ENCODE data around the gene OR52E2.
"Not testable (repeated sequence)": the region's sequence is repeated elsewhere in the genome, so short reads cannot be mapped to it uniquely, and the experiment has no call there.

Gene OR52E2

DNA sequence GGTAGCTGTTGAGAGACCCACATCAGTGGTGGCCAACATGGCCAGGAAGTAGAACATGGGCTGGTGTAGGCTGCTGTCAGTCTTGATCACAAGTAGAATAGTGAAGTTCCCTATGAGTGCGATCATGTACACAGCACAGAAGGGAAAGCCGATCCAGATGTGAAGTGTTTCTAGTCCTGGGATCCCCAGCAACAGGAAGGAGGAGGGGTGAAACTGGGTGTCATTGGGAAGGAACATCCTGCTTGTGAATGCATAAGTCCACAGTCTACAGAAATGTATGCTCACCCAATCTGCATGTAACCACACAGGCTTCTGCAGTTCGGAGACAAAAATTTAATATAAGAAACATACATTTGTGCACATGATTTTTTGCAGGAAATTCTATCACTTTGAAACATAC, at the start of gene OR52E2:
TSS of gene OR52E2 (minus strand) at position 237 of the 400 bp plus-strand sequence. CDS start at position 237, 0 bp downstream.
- no peak for DNase-seq

DNA sequence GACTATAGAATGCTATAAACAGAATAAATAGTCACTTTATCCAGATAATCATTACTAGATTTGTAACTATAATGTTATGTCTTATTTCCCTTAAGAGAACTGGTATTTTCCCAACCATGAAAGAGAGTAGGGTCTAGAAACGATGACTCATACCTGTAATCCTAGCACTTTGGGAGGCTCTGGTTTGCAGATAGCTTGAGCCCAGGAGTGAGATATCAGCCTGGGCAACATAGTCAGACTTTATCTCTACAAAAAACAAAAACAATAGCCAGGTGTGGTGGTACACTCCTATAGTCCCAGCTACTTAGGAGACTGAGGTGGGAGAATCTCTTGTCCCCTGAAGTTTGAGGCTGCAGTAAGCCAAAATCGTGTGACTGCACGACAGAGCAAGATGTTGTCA, 47.9 kb upstream of the OR52E2 start:
- no peak for DNase-seq

DNA sequence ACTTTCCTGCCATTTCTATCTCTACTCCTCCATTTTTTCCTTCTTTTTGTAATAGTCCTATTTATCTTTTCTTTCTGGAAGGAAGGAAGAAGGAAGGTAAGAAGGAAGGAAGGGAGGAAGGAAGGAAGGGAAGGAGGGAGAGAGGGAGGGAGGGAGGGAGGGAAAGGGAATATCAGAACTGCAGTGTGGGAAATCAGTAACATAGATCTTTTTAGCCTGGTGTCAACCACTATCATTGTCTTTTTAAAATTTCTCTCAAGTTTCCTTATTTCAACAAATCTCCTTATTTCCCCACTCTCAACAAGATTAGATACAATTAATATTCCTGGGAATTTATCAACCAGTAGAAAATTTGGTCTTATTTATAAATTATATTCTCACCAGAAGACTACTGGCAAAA, 43.6 kb upstream of the OR52E2 start:
- DNase-seq = no peak

DNA sequence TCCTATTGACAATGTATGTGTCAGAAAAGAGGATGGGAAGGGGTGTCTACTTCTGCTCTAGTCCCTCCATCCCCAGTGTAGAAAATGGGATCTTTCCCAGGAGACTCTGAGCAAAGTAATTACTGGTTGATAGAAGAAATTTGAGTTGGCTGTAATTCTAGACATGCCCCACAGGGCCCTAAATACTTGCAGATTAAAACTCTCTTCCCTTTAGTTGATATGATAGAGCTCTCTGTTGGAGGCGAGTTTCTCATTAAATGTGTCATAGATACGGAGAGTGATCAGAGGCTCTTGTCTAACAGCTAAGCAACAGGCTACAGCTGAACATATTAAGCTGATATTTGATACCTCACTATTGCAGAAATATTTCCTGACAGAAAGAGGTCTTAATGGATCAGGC, 42.8 kb upstream of the OR52E2 start:
- no peak for DNase-seq

DNA sequence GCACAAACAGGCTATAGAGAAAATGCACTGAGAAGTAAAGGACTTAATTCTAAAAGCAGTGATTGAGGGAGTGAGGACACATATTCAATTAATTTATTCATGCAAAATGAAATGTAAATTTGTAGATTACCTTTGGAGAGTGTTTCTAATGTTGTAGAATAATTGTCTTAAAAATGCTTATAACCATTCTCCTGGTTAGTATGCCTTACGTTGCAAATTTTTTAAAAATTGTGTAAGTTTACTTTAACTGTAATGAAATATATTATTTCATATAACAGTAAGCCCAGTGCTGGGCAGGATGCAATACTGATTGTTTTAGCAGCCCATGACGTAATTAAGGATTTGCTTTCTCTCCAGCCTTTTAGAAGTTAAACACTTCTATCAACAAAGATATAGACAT, 36.6 kb upstream of the OR52E2 start:
- no peak for DNase-seq

DNA sequence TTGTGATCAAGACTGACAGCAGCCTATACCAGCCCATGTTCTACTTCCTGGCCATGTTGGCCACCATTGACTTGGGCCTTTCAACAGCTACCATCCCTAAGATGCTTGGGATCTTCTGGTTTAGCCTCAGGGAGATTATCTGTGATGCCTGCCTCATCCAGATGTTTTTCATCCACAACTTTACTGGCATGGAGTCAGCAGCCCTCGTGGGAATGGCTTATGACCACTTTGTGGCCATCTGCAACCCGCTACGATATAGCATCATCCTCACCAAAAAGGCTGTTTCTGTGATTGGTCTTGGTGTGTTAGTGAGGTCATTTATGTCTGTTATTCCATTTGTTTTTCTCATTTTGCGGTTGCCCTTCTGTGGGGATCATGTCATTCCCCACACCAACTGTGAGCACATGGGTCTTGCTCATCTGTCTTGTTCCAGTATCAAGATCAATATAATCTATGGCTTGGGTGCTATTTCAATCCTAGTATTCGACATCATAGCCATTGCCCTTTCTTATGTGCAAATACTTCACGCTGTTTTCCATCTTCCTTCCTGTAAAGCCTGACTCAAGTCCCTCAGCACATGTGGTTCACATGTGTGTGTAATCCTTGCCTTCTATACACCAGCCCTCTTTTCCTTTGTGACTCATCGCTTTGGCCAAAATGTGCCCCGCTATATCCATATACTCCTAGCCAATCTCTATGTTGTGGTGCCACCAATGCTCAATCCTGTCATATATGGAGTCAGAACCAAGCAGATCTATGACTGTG, 33.6 kb upstream of the OR52E2 start:
- no peak for DNase-seq

DNA sequence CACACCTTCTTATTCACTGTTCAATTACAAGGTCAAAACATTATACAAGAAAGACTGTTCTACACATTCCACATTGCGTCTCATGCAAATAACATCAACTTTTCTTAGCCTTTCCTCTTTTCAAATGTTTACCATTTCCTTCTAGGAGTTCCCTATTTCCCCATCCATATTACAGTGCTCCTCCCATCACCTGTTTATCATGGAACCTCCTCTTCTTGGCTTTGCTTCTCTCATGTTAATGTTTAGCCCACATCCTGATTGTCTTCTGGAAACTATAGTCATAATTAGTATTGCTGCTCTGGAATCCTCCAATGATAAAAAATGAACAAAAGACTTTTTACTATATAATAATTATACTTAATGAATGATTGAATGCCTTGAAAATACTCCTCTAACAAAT, 31.2 kb upstream of the OR52E2 start:
- no peak for DNase-seq

DNA sequence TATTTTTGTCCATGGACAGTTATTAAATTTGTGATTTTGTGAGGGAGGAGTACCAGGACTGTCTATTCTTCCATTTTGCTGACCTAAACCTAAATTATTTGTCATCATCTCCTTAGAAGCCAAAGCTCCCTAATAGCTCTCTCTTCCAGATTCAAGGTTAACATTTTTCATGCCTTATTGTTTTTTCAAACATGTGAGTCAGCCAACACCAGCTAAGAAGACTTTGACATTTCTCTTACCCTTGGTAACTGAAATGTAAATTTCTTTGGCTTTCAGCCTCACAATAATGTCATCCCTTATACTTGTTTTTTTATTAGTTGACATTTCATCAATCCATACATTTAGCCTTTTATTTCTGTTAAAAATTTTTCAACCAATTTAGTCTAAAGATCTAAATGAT, 29.1 kb upstream of the OR52E2 start:
- DNase-seq = no peak

DNA sequence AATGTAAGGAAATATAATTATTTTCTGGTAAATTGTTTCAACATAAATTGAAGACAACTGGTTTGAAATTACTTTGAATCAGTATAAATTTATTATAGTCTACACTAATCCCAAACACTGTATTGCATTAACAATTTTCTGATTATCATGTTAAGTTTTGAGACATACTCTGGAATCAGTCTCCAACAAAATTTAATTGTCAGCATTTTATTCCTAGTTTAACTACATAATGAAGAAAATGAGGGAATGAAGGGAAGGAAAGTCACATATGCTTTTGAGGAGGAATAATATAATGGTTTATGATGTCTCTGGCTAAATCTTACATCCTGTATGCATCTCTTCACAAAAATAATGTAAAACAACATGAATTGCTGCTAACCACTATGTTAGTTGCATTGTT, 24.2 kb upstream of the OR52E2 start:
- DNase-seq = no peak

DNA sequence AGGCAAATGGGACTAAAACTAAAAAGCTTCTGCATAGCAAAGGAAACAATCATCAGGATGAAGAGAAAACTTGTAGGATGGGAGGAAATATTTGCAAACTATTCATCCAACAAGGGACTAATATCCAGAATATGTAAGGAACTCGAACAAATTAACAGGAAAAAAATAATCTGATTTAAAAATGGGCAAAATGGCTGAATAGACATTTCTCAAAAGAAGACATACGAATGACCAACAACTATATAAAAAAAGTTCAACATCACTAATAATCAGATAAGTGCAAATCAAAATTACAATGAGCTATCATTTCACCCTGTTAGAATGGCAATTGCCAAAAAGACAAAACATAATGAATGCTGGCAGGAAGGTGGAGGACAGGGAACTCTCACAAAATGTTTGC, 22.0 kb upstream of the OR52E2 start:
- no peak for DNase-seq

DNA sequence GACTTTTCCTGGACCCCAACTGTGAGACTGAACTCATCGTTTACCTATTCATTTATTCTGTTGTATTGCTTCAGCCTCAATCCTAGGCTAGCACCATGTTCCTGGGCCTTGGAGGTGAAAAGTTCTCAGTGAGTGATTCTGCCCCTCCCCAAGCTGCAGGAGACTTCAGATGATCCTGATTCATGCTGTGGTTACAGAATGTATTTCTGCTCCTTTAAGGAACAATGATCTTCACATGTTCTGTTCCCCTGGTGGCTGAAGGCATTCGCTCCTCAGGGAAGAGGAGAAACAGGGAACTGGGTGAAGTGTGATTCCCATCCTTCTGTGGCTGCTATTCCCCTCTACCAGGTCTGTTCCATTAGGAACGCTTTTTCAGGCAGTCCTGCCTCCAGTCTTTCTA, 12.4 kb upstream of the OR52E2 start:
- DNase-seq = no peak

DNA sequence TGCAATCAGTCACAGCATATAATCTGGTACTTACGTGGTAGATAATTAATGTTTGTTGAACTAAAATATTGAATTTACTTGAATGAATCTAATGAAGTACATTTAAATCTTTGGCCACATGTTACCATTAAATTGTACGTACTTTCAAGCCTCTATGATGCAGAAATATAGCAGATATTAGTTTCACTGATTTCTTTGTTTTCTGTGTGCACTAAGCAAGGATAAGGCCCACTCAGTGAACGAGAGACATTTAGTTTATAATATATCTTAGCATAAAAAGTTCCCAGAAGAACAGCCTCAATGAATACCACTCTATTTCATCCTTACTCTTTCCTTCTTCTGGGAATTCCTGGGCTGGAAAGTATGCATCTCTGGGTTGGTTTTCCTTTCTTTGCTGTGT, 9.8 kb upstream of the OR52E2 start, which contains the start of gene OR52E1:
TSS of gene OR52E1 (plus strand) at position 301 of the 400 bp plus-strand sequence.
- DNase-seq = no peak

DNA sequence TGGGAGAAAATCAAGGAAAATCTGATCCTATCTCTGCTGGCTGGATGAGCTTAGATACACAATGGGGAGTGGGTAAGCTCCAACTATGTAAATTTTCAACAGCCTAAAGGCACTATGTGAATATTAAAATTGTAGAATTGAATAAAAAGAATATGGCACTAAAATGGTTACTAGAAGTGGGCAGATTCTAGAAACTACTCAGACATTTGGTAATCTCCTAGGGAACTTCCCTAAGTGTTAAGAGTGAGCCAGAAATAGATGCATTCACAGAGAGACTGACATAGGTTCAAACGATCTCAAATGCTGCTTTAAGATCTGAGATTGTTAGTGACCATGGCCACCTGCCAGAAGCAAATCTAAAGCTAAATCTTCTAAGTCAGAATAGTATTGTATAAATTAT, 5.6 kb upstream of the OR52E2 start:
- DNase-seq = no peak

DNA sequence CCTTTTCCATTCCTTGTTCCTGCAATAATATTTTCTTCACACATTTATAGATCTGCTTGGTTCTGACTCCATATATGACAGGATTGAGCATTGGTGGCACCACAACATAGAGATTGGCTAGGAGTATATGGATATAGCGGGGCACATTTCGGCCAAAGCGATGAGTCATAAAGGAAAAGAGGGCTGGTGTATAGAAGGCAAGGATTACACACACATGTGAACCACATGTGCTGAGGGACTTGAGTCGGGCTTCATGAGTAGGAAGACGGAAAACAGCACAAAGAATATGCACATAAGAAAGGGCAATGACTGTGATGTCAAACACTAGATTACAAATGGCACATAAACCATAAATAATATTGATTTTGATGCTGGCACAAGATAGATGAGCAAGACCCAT, 748 bp downstream of the OR52E2 start:
- DNase-seq = not testable (repeated sequence)

DNA sequence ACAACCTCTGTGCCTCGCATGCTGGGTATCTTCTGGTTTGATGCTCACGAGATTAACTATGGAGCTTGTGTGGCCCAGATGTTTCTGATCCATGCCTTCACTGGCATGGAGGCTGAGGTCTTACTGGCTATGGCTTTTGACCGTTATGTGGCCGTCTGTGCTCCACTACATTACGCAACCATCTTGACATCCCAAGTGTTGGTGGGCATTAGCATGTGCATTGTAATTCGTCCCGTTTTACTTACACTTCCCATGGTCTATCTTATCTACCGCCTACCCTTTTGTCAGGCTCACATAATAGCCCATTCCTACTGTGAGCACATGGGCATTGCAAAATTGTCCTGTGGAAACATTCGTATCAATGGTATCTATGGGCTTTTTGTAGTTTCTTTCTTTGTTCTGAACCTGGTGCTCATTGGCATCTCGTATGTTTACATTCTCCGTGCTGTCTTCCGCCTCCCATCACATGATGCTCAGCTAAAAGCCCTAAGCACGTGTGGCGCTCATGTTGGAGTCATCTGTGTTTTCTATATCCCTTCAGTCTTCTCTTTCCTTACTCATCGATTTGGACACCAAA, 12.6 kb downstream of the OR52E2 start:
- DNase-seq = no peak

DNA sequence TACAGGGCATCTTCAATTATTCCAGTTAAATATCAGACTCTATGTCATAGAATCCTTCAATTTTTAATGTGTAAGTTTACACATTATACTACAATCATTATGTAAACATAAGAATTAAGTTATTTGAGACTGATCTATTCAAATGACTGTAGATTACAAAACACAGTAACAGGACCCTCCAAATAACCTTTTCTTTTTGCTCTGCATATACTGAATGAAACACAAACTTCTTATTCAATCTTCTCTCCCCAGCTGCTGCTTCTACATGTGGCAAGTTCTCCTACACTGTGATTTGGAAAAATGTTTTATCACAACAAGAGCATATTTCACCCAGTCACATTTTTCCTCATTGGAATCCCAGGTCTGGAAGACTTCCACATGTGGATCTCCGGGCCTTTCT, 13.2 kb downstream of the OR52E2 start, which contains the start of gene OR52J3:
TSS of gene OR52J3 (plus strand) at position 301 of the 400 bp plus-strand sequence. CDS start at position 301, 0 bp downstream.
- DNase-seq = no peak

DNA sequence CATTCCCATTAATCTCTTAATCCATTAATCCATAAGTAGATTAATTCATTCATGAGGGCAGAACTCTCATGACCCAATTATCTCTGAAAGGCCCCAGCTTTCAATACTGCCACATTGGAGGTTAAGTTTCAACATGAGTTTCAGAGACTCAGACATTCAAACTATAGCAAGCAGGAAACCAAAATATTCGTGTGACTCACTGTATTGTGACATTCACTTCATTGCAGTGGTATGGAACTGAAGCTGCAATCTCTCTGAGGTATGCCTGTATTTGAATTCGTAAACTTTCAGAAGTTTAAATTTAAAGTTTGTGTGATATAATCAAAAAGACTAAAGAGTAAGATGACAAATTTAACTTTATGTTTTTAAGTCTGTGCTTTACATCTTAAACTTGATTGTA, 16.0 kb downstream of the OR52E2 start:
- DNase-seq = no peak

DNA sequence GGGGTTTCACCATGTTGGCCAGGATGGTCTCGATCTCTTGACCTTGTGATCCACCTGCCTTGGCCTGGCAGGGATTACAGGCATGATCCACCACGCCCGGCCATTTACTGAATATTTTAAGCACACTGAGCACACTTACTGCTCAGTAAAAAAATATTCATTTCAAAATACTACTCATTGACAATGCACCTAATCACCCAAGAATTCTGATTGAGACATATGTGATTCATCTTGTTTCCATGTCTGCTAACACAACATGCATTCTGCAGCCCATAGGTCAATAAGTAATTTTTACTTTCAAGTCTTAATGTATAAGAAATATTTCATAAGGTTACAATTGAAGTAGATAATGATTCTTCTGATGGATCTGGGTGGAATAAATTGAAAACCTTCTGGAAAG, 17.3 kb downstream of the OR52E2 start:
- no peak for DNase-seq

DNA sequence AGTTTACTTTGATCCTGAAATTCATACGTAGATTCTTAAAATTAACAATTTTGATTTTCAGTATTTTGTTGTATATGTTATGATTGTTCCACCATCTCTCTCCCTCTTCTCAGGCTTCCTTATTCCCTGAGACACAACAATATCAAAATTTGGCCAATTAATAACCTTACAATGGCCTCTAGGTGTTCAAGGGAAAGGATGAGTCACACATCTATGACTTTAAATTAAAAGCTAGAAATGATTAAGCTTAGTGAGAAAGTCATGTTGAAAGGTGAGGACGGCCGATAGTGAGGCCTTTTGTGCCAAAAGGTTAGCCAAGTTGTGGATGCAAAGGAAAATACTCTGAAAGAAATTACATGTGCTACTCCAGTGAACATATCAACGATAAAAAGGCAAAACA, 18.6 kb downstream of the OR52E2 start:
- DNase-seq = no peak

DNA sequence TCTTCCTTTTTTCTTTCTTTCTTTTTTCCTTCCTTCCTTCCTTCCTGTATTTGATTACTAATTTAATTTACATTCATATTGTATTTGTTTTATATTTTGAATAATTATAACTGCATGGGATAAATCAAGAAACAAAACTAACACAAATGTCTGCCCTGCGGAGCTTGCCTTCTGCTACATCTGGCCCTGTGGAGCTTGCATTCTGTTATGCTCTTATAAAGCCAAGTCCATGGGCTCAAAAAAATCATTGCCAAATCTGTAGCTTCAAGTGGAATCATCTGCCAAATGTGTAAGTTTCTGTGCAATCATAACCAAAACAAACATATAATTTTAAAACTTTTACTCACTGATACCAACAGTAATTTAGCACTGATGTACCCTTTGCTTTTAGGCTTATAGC, 21.1 kb downstream of the OR52E2 start:
- no peak for DNase-seq

DNA sequence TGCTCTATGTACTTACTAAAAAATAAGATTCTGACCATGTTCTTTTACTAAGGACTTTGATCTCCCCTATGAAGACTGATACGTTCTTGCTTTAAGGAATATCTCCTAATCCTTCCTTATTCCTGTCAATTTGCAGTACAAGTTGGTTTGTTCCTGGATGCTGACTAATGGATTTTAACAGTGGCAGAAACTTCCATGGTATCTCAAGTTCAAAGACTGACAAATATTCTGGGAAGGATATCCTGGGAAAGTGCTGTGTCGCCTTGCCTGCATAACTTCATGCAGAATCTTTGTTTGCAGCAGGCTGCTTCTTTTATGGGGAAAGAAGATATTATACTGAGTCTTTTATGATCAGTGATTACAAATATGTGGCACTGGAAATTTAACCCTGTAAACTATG, 21.5 kb downstream of the OR52E2 start:
- DNase-seq = no peak

DNA sequence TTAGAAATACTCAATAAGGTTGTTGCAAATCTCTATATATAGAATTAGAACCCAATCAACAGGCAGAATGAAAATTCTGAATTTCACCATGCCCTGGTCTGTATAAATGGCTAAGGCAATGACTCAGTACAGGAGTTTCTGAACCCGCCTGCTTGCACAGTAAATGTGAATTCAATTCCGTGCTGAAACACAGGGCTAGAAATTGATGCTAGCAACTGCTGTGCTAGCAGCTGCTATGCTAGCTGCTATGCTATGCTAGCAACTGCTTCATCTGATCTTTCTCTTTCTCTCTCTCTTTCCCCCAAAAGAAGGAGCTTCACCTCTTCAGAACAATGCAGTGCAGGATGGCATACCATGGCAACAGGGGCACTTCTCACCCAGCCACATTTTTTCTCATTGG, 22.8 kb downstream of the OR52E2 start:
- DNase-seq = no peak

DNA sequence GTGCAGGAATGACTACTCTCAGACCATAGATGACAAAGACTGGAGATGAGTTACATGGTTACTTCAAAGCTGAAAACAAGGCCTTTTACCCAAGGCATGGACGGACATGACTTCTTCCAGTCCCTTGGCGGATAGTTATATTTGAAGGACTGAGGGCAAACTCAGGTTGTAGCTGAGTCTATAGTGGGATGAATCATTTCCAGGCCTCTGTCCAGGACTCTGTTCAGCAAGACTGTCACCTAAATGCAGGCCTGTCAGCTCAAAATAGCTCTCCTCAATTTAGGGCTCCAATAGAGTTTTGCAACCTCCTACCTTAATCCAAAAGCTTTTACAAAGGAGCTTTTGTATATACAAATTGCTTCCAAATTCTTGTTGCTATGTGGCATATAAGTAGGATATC, 37.4 kb downstream of the OR52E2 start:
- DNase-seq = no peak

DNA sequence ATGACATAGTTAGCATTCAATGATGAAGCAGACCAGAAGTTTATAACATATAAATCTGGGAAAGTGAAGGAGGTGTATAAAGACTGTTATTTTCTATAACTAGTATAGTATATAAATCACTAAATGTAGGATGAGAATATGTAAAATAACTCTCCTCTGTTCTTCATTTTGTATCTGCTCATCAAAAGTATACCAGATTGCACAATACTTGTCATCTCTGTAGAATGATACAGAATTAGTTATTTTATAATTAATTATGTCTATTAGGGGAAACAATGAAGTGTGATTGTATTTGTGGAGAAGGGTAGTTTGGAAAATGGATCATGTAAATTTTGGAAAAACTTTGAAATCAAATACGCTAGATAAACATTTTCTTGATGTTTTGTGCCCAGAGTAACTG, 46.4 kb downstream of the OR52E2 start:
- no peak for DNase-seq

DNA sequence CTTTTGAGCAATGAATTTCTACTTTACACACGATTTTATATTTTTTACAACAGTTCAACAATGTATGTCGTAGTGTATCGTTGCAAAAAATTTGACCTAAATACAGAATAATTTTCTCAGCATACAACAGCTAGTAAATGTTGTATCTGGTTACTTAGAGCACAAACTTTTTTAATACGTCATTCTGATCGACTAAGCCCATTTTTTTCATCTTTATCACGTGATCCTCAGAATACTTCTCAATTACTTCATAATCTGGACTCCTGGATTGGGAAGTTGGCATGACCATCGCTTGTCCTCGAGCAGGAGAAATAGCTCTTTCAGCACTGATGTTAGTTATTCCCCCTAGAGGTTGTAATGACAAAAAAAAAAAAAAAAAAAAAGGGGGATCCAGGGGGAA, 48.2 kb downstream of the OR52E2 start:
- no peak for DNase-seq
